Lower leg skin (tissue), 3 donors: ENCODE results near the gene PLPPR1.

Experiments used
- POLR2A ChIP-seq, 2 donors: fragments of 450-650 bp; IDR thresholded peaks; one replicate each; pipeline ENCODE4 v1.6.1; 2016 to 2017; ENCODE audit warnings: antibody characterized with exemption in 2 of 2, mild to moderate bottlenecking in 1 of 2, moderate library complexity in 1 of 2
- TF ChIP-seq, protein P1 (sequence below), 3 donors: fragments of 450-650 bp; IDR thresholded peaks; one replicate each; pipeline ENCODE4 v1.5.1; 2016; ENCODE audit warnings: antibody characterized with exemption in 3 of 3, mild to moderate bottlenecking in 3 of 3, moderate library complexity in 2 of 3

DNA sequence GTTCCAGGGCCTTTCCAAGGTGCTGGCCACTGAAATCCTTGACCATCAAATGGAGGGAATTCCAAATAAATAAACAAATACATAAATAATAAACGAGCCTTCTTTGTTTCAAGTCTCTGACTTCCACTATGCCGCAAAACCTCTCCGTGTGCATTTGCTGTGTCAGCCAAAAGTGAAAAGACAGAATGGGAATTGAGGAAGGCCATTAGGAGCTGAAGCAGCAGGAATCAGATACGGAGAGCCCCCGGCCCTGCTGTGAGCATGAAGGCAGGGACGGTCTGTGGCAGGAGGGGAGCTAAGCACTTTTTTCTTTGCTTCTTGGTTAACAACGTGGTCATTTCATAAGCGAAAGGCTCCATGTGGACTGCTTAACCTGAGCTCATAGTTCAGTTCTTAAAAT lies 26.1 kb downstream of the PLPPR1 start:
- TF ChIP-seq POLR2A (IDR thresholded peaks at IDR 0.05), result no peak
- TF ChIP-seq, protein P1, sequence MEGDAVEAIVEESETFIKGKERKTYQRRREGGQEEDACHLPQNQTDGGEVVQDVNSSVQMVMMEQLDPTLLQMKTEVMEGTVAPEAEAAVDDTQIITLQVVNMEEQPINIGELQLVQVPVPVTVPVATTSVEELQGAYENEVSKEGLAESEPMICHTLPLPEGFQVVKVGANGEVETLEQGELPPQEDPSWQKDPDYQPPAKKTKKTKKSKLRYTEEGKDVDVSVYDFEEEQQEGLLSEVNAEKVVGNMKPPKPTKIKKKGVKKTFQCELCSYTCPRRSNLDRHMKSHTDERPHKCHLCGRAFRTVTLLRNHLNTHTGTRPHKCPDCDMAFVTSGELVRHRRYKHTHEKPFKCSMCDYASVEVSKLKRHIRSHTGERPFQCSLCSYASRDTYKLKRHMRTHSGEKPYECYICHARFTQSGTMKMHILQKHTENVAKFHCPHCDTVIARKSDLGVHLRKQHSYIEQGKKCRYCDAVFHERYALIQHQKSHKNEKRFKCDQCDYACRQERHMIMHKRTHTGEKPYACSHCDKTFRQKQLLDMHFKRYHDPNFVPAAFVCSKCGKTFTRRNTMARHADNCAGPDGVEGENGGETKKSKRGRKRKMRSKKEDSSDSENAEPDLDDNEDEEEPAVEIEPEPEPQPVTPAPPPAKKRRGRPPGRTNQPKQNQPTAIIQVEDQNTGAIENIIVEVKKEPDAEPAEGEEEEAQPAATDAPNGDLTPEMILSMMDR (IDR thresholded peaks at IDR 0.05), result no peak
